ENCODE results near the gene USP3. TPM values are rescaled to one million over a fixed set of nuclear protein-coding genes. Genes with fewer than 3 reads are reported as not detected.

The USP3 gene
- total and polyA plus RNA-seq, 2 of the 13 experiments (the other 11 are each of a cell fraction or from before 2014, with no cell fraction given) = 14.3 to 61.2 TPM

- TF ChIP-seq, protein P1, sequence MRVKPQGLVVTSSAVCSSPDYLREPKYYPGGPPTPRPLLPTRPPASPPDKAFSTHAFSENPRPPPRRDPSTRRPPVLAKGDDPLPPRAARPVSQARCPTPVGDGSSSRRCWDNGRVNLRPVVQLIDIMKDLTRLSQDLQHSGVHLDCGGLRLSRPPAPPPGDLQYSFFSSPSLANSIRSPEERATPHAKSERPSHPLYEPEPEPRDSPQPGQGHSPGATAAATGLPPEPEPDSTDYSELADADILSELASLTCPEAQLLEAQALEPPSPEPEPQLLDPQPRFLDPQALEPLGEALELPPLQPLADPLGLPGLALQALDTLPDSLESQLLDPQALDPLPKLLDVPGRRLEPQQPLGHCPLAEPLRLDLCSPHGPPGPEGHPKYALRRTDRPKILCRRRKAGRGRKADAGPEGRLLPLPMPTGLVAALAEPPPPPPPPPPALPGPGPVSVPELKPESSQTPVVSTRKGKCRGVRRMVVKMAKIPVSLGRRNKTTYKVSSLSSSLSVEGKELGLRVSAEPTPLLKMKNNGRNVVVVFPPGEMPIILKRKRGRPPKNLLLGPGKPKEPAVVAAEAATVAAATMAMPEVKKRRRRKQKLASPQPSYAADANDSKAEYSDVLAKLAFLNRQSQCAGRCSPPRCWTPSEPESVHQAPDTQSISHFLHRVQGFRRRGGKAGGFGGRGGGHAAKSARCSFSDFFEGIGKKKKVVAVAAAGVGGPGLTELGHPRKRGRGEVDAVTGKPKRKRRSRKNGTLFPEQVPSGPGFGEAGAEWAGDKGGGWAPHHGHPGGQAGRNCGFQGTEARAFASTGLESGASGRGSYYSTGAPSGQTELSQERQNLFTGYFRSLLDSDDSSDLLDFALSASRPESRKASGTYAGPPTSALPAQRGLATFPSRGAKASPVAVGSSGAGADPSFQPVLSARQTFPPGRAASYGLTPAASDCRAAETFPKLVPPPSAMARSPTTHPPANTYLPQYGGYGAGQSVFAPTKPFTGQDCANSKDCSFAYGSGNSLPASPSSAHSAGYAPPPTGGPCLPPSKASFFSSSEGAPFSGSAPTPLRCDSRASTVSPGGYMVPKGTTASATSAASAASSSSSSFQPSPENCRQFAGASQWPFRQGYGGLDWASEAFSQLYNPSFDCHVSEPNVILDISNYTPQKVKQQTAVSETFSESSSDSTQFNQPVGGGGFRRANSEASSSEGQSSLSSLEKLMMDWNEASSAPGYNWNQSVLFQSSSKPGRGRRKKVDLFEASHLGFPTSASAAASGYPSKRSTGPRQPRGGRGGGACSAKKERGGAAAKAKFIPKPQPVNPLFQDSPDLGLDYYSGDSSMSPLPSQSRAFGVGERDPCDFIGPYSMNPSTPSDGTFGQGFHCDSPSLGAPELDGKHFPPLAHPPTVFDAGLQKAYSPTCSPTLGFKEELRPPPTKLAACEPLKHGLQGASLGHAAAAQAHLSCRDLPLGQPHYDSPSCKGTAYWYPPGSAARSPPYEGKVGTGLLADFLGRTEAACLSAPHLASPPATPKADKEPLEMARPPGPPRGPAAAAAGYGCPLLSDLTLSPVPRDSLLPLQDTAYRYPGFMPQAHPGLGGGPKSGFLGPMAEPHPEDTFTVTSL (CRISPR knock-in tag; IDR thresholded peaks at IDR 0.05; ENCODE audit: borderline replicate concordance) = 0 out of 2 replicates have a peak, but pooled peaks have one; percentile 58
- TF ChIP-seq, protein P2, sequence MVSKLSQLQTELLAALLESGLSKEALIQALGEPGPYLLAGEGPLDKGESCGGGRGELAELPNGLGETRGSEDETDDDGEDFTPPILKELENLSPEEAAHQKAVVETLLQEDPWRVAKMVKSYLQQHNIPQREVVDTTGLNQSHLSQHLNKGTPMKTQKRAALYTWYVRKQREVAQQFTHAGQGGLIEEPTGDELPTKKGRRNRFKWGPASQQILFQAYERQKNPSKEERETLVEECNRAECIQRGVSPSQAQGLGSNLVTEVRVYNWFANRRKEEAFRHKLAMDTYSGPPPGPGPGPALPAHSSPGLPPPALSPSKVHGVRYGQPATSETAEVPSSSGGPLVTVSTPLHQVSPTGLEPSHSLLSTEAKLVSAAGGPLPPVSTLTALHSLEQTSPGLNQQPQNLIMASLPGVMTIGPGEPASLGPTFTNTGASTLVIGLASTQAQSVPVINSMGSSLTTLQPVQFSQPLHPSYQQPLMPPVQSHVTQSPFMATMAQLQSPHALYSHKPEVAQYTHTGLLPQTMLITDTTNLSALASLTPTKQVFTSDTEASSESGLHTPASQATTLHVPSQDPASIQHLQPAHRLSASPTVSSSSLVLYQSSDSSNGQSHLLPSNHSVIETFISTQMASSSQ (IDR thresholded peaks at IDR 0.05; ENCODE audit: low read depth) = 0 out of 2 replicates have a peak, but pooled peaks have one; percentile 11
- TF ChIP-seq, protein P2 (CRISPR knock-in tag; IDR thresholded peaks at IDR 0.05; ENCODE audit: borderline replicate concordance) = no peak
- TF ChIP-seq EP300 (IDR thresholded peaks at IDR 0.05; ENCODE audit: low read depth in 2 of 2, low read length in 2 of 2) = peak in 1 of 2 experiments; percentile 69; a peak in 2 of 4 replicates
- TF ChIP-seq EP300 (CRISPR knock-in tag; IDR thresholded peaks at IDR 0.05; ENCODE audit: borderline replicate concordance) = no peak
- peak; percentile 35; the same call in 1 of the 2 replicates for TF ChIP-seq ZNF503 (CRISPR knock-in tag; IDR thresholded peaks at IDR 0.05)
- 0 out of 2 replicates have a peak, but pooled peaks have one; percentile 32 for TF ChIP-seq HMG20A (CRISPR knock-in tag; IDR thresholded peaks at IDR 0.05; ENCODE audit: borderline replicate concordance)
- peak; percentile 40; the same call in 1 of the 2 replicates for TF ChIP-seq NR2F2 (IDR thresholded peaks at IDR 0.05; ENCODE audit: borderline replicate concordance, low read depth)
- no peak for TF ChIP-seq ATF3 (CRISPR knock-in tag; IDR thresholded peaks at IDR 0.05)
- TF ChIP-seq ZNF263 (CRISPR knock-in tag; IDR thresholded peaks at IDR 0.05) = 0 out of 2 replicates have a peak, but pooled peaks have one; percentile 25
- TF ChIP-seq JUND (CRISPR knock-in tag; IDR thresholded peaks at IDR 0.05) = peak; percentile 22; the same call in 1 of the 2 replicates
- TF ChIP-seq ZNF337 (CRISPR knock-in tag; IDR thresholded peaks at IDR 0.05; ENCODE audit: borderline replicate concordance, low read depth) = no peak
- TF ChIP-seq BCL6 (CRISPR knock-in tag; IDR thresholded peaks at IDR 0.05) = peak; percentile 67; the same call in 1 of the 2 replicates
- peak; percentile 15; the same call in 1 of the 2 replicates for TF ChIP-seq TAF1 (CRISPR knock-in tag; IDR thresholded peaks at IDR 0.05)
- TF ChIP-seq, protein P3, sequence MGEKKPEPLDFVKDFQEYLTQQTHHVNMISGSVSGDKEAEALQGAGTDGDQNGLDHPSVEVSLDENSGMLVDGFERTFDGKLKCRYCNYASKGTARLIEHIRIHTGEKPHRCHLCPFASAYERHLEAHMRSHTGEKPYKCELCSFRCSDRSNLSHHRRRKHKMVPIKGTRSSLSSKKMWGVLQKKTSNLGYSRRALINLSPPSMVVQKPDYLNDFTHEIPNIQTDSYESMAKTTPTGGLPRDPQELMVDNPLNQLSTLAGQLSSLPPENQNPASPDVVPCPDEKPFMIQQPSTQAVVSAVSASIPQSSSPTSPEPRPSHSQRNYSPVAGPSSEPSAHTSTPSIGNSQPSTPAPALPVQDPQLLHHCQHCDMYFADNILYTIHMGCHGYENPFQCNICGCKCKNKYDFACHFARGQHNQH (CRISPR knock-in tag; IDR thresholded peaks at IDR 0.05) = peak; percentile 39; the same call in 1 of the 2 replicates
- 0 out of 2 replicates have a peak, but pooled peaks have one; percentile 49 for TF ChIP-seq ZNF644 (CRISPR knock-in tag; IDR thresholded peaks at IDR 0.05; ENCODE audit: low read depth)
- peak; percentile 32 to 71; a peak in 2 of 4 replicates for TF ChIP-seq POLR2A (IDR thresholded peaks at IDR 0.05; ENCODE audit: insufficient read depth in 1 of 2, low read depth in 2 of 2, low read length in 2 of 2)
Observed at GRCh38 chr15:63480441-63480821, 24.0 kb upstream of the USP3 start (continued).

All from HepG2 (cell line).